Breast epithelium (tissue), 4 donors: ENCODE results near the gene AKR1D1. TPM values are rescaled to one million over a fixed set of nuclear protein-coding genes. Genes with fewer than 3 reads are reported as not detected.
"Not testable (repeated sequence)": the region's sequence is repeated elsewhere in the genome, so short reads cannot be mapped to it uniquely, and the experiment has no call there.

ENCODE experiments used
- DNase-seq, 2 donors: peaks; one replicate each; pipeline ENCODE4 v3.0.0-alpha.2; 2019; ENCODE audit warnings: low spot score in 2 of 2
- H3K27ac ChIP-seq, 2 donors: fragments of 200-600 bp; sonication (generic) in 1 of 2; one replicate each; pipeline ENCODE4 v1.5.1; 2016 to 2019; ENCODE audit warnings: mild to moderate bottlenecking in 1 of 2
- H3K27me3 ChIP-seq, 2 donors: fragments of 200-600 bp; sonication (generic) in 1 of 2; one replicate each; pipeline versions ENCODE4 v1.5.1 to v1.6.0; 2017 to 2019; ENCODE audit warnings: control low read depth in 1 of 2, mild to moderate bottlenecking in 1 of 2
- H3K36me3 ChIP-seq: fragments of 200-600 bp; one replicate; pipeline ENCODE4 v1.5.1; 2019
- H3K4me1 ChIP-seq, 2 donors: fragments of 200-600 bp; sonication (generic); one replicate each; pipeline ENCODE4 v1.5.1; 2016 to 2019; ENCODE audit warnings: control low read depth in 1 of 2
- H3K4me3 ChIP-seq, 3 donors: fragments of 200-600 bp; sonication (generic); 1 replicate in 2 of 3; 2 replicates in 1 of 3; pipeline ENCODE4 v1.5.1; 2016 to 2019; ENCODE audit warnings: mild to moderate bottlenecking in 3 of 3, moderate library complexity in 2 of 3
- H3K9me3 ChIP-seq, 2 donors: fragments of 200-600 bp; sonication (generic) in 1 of 2; one replicate each; pipeline ENCODE4 v1.5.1; 2016 to 2019; ENCODE audit warnings: control low read depth in 1 of 2
- CTCF ChIP-seq, 3 donors: fragments of 450-650 bp; IDR thresholded peaks; one replicate each; pipeline ENCODE4 v1.5.1; 2016 to 2017; ENCODE audit warnings: antibody characterized with exemption in 3 of 3, mild to moderate bottlenecking in 3 of 3, moderate library complexity in 3 of 3
- POLR2A ChIP-seq: fragments of 450-650 bp; IDR thresholded peaks from one replicate; pipeline ENCODE4 v1.6.1; 2016; ENCODE audit warnings: antibody characterized with exemption, mild to moderate bottlenecking, moderate library complexity
- POLR2AphosphoS5 ChIP-seq, 3 donors: sonication (generic); formaldehyde crosslinking; IDR thresholded peaks; one replicate each; pipeline ENCODE4 v1.6.1; 2017; ENCODE audit warnings: antibody characterized with exemption in 3 of 3
- intact Hi-C: fragments of 100-400 bp; cut with DNase I; formaldehyde crosslinking; loops from one replicate; pipeline ENCODE4 v1.15.1; 2023; ENCODE audit warnings: low total_unique reads
- total RNA-seq, 3 donors: library from RNA; depleted of rRNA; stranded (reverse); fragments of >200 nt; gene quantifications; one replicate each; pipeline ENCODE4 v1.1.0, GENCODE V29; 2016

Gene AKR1D1
- total RNA-seq, 3 donors from 2014 or later: 0.59 TPM; not detected in 2

GRCh38 chr7:138137423-138138171 lies 61.3 kb downstream of the AKR1D1 start:
- TF ChIP-seq POLR2A (no peak), POLR2AphosphoS5 (IDR thresholded peaks at IDR 0.05) (no peak), CTCF (IDR thresholded peaks at IDR 0.05) (no peak)
- intact Hi-C loops: no loop called here

GRCh38 chr7:138138244-138138643 lies 62.0 kb downstream of the AKR1D1 start:
- TF ChIP-seq POLR2AphosphoS5 (IDR thresholded peaks at IDR 0.05) (no peak), CTCF (IDR thresholded peaks at IDR 0.05) (no peak), POLR2A (no peak)
- Histone ChIP-seq H3K4me3 (no peak overlapping the region), H3K36me3 (no peaks in the 10 kb centered on the region), H3K4me1 (no peaks in the 10 kb centered on the region), H3K27ac (no peak overlapping the region), H3K9me3 (no peaks in the 10 kb centered on the region), H3K27me3 (no peaks in the 10 kb centered on the region)
- intact Hi-C loops: no loop called here
- no peak for DNase-seq

More at GRCh38 chr7:138137423-138138171, 61.3 kb downstream of the AKR1D1 start:
- Histone ChIP-seq H3K27me3 (no peaks in the 10 kb centered on the region), H3K27ac (no peak overlapping the region), H3K9me3 (no peaks in the 10 kb centered on the region), H3K4me1 (no peaks in the 10 kb centered on the region), H3K4me3 (no peak overlapping the region), H3K36me3 (no peaks in the 10 kb centered on the region)
- no peak for DNase-seq

- Histone ChIP-seq H3K36me3 (no peaks in the 10 kb centered on the region), H3K9me3 (no peaks in the 10 kb centered on the region), H3K4me1 (no peaks in the 10 kb centered on the region), H3K4me3 (no peak overlapping the region), H3K27me3 (no peaks in the 10 kb centered on the region), H3K27ac (no peak overlapping the region)
- no peak for TF ChIP-seq POLR2A
- no peak for TF ChIP-seq POLR2AphosphoS5 (IDR thresholded peaks at IDR 0.05)
- TF ChIP-seq CTCF (IDR thresholded peaks at IDR 0.05): no peak
- intact Hi-C loops: no loop called here
- DNase-seq: no peak
These were observed 66.4 kb downstream of the AKR1D1 start for GRCh38 chr7:138142583-138143201.

GRCh38 chr7:138144958-138145357 lies 68.7 kb downstream of the AKR1D1 start:
- TF ChIP-seq POLR2AphosphoS5 (IDR thresholded peaks at IDR 0.05) (no peak), CTCF (IDR thresholded peaks at IDR 0.05) (no peak), POLR2A (no peak)
- intact Hi-C loops: no loop called here

GRCh38 chr7:138146221-138146620 lies 70.0 kb downstream of the AKR1D1 start:
- H3K27me3 ChIP-seq, H3K27ac ChIP-seq, H3K4me3 ChIP-seq, DNase-seq, H3K4me1 ChIP-seq, H3K9me3 ChIP-seq, intact Hi-C loops, H3K36me3 ChIP-seq: not testable (repeated sequence)

More at GRCh38 chr7:138144958-138145357, 68.7 kb downstream of the AKR1D1 start:
- Histone ChIP-seq H3K36me3 (no peaks in the 10 kb centered on the region), H3K27me3 (no peaks in the 10 kb centered on the region), H3K4me3 (no peak overlapping the region), H3K27ac (no peak overlapping the region), H3K9me3 (no peaks in the 10 kb centered on the region), H3K4me1 (no peaks in the 10 kb centered on the region)
- no peak for DNase-seq

GRCh38 chr7:138146757-138147734 lies 70.8 kb downstream of the AKR1D1 start:
- H3K36me3 ChIP-seq, H3K9me3 ChIP-seq, H3K27ac ChIP-seq, intact Hi-C loops, H3K4me3 ChIP-seq, H3K4me1 ChIP-seq, DNase-seq, H3K27me3 ChIP-seq: not testable (repeated sequence)
